Endothelial cell of umbilical vein (primary cell): ENCODE data around the gene NFS1.

ENCODE experiments used
- EZH2 ChIP-seq: IDR thresholded peaks from 2 replicates; pipeline ENCODE4 v1.6.1; 2012; ENCODE audit warnings: borderline replicate concordance, low read depth, mild to moderate bottlenecking, moderate library complexity, low read length, inconsistent platforms; ENCODE audit not compliant: severe bottlenecking
- MYC ChIP-seq: IDR thresholded peaks from one replicate; pipeline ENCODE4 v1.6.1; 2011; ENCODE audit warnings: mild to moderate bottlenecking, low read depth, low read length
- TF ChIP-seq, protein P1 (sequence below), 2 donors: IDR thresholded peaks; 1 replicate in 1 of 2; 2 replicates in 1 of 2; pipeline ENCODE4 v1.5.1; 2011; ENCODE audit warnings: low read length in 2 of 2, mild to moderate bottlenecking in 2 of 2, moderate library complexity in 2 of 2, control low read depth in 1 of 2, inconsistent platforms in 1 of 2, low read depth in 1 of 2; ENCODE audit not compliant: insufficient read depth in 1 of 2; ENCODE audit errors: extremely low read depth in 1 of 2

GRCh38 chr20:35715652-35716051 is 16.5 kb upstream of the NFS1 start:
- TF ChIP-seq EZH2: no peak
- TF ChIP-seq, protein P1, sequence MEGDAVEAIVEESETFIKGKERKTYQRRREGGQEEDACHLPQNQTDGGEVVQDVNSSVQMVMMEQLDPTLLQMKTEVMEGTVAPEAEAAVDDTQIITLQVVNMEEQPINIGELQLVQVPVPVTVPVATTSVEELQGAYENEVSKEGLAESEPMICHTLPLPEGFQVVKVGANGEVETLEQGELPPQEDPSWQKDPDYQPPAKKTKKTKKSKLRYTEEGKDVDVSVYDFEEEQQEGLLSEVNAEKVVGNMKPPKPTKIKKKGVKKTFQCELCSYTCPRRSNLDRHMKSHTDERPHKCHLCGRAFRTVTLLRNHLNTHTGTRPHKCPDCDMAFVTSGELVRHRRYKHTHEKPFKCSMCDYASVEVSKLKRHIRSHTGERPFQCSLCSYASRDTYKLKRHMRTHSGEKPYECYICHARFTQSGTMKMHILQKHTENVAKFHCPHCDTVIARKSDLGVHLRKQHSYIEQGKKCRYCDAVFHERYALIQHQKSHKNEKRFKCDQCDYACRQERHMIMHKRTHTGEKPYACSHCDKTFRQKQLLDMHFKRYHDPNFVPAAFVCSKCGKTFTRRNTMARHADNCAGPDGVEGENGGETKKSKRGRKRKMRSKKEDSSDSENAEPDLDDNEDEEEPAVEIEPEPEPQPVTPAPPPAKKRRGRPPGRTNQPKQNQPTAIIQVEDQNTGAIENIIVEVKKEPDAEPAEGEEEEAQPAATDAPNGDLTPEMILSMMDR (IDR thresholded peaks at IDR 0.05; ENCODE audit: extremely low read depth in 1 of 2, insufficient read depth in 1 of 2, low read depth in 1 of 2, low read length in 2 of 2): no peak
- TF ChIP-seq MYC: no peak
